Right lung (tissue), 5 donors: Measurements from ENCODE around the gene SOCS1. TPM values are rescaled to one million over a fixed set of nuclear protein-coding genes. Genes with fewer than 3 reads are reported as not detected.

Experiments used
- DNase-seq, 2 donors: peaks; one replicate each; pipeline ENCODE4 v3.0.0-alpha.2; 2013
- polyA plus RNA-seq, 5 donors: library from polyadenylated mRNA; unstranded; fragments of 120-200 nt; gene quantifications; one replicate each; pipeline versions ENCODE4 v1.2.1 to v1.2.3, GENCODE V29; 2013; ENCODE audit warnings: inconsistent platforms in 1 of 5, low replicate concordance in 1 of 5; ENCODE audit not compliant: insufficient read length in 5 of 5, insufficient read depth in 1 of 5

SOCS1 gene
- polyA plus RNA-seq, 5 donors = 13.0 to 31.0 (median 16.9) TPM

DNA sequence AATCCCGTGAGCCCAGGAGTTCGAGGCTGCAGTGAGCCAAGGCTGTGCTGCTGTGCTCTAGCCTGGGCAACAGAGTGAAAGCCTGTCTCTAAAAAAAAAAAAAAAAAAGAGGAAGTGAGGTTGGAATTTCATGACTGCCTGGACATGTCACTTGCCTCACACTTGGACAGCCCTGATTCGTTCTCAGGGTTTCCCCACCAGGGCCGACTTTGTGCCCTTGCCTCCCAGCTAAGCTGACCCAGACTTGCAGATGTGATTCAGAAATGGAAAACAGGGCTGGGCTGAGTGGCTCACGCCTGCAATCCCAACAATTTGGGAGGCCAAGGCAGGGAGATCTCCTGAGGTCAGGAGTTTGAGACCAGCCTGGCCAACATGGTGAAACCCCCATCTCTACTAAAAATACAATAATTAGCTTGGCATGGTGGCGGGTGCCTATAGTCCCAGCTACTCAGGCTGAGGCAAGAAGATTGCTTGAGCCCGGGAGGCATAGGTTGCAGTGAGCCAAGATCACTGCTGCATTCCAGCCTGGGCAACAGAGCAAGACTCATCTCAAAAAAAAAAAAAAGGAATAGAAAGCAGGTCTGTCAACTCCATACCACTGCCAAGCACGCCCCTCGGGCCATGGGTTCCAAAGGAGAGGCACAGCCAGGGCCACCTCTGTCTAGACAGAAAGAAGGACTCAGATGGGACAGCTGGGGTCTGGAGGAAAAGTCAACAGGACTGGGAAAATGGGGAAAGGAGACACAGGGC is 46.9 kb downstream of the SOCS1 start:
- no peak for DNase-seq

DNA sequence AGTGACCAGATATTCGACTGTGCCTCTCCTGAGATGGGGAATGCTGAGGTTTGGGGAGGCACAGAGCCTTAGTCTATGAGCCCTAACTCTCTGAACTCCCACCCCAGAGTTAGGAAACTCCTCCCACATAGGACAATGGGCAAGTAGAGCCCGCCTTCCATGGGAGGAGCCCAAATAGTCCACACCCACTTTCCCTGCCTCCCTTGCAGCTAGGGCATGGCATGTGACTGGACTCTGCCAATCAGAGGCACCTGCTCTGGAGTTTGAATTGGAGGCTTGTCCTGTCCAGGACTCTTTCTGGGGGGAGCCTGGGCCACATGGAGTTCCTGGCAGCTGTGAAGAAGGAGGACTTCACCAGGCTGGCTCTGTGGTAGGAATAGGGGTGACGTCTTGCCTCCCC is 48.4 kb downstream of the SOCS1 start:
- no peak for DNase-seq

DNA sequence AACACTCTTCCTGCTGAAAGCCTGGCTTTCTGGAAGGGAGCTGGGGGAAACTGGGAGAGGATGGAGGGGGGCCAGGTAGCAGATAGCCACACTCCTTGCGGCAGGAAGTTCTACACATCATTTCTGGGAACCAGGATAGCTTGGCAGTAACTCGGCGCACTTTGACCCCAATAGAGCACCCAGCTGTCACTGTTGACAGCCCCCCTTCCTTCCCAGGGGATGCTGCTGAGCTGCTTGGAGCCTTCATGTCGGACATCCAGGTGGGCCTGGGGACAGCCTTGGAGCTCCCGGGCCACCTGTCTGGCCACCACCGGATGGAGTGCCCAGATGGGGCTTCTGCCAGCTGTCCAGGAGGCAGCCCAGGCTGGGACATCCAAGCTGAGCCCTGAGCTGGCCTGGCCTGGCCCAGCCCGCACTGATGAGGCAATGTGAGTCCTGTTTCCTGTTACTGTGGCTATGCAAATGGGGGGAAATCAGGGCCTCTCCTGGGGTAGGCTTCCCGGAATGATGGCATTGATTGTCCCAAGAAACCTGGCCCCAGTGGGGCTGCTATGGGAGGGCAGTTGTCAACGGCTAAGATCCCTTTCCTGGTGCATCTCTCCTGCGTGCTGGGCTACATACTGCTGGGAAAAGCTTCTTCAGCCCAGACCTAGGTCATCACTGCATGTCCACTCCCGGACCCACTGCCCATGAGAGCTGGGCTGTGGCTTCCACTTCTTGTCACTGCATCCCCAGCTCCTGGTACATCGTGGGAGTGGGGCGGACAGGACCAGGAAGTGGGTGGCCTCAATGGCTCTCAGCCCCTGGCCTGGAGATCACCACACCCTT is 50.0 kb downstream of the SOCS1 start:
- DNase-seq = no peak

DNA sequence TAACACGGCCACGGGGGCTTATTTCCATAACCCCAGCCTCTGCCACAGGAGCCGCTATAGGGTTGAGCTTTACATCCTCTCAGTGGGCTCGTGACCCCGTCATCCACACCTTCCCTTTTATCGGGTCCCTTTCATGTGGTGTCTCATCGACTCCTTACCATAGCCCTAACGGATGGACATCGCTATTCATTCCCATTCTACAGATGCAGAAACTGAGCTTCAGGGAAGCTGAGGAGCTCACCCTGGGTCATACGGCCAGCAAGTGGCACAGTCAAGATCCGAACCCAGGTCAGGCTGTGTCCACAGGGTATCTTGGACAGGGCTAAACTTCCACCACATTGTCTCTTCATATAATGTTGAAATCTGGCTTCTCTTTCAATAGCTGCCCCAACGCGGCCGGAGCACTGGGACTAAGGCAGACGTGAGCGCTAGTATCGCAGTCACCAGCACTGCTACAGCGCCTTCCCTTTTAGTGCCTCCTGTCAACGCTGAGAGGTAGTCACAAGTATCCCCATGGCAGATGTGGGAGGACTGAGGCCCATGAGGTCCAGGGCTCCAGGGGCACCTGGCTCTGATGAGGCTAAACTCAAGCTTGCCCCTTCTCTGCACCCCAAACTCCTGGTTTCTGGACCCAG is 50.8 kb downstream of the SOCS1 start:
- DNase-seq = no peak

DNA sequence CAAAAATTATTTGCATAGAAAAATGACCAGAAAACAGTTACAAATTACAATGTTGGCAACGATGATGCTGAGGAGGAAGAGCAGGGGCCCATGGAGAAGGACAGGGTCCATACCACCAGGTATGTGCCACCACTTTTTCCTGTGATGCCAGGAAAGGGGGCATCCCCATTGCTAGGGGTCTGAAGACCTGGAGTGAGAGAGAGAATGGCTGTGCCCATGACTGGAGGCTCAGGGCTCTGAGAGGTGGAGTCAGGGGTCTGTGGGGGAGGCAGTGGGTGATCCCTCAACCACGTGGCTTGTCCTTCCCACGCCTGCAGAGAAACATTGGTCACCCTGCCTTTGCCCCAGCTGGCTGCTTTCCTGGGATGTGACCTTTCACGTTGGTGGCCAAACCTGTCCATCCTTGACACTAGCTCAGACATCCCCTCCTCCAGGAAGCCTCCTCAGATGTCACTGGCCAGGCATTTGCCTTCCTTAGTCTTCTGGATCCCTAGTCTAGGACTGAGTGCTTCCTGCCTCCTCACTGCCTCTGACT is 51.4 kb downstream of the SOCS1 start:
- no peak for DNase-seq

Other genes with a start within 250 kb of the SOCS1 start
- gene TNP2, start 13.1 kb upstream of the SOCS1 start, polyA plus RNA-seq = not detected
- gene PRM3, start 17.4 kb upstream of the SOCS1 start, polyA plus RNA-seq = not detected
- not detected for gene PRM2, start 20.3 kb upstream of the SOCS1 start, polyA plus RNA-seq
- not detected for gene PRM1, start 25.1 kb upstream of the SOCS1 start, polyA plus RNA-seq
- 10 to 100 TPM; 19.9 to 31.1 (median 30.6) TPM for gene RMI2, start 89.3 kb upstream of the SOCS1 start, polyA plus RNA-seq